ENCODE measurements around the gene PPM1K. TPM values are rescaled to one million over a fixed set of nuclear protein-coding genes. Genes with fewer than 3 reads are reported as not detected.

Gene PPM1K
- total RNA-seq, 1 donor from 2014 or later, result 22.8 TPM

DNA sequence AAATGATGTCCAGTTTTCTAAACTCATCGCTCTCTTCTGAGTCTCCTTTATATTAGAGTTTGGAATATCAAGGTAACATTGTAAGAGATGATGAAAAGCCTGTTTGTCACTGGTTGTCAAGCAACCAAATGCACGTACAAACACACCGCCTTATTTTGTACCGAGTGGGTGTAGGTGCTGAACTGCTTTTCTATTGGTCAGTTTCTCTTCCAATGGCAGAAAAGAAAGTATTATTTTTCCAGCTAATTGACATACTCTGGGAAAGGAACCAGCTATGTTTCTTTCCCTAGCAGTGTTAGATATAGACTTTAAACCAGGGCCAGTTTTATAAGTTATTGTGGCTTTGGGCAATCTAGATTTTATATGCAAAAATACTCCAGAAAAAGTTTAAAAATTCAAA is 6.6 kb upstream of the PPM1K start:
- DNase-seq (ENCODE audit: extremely low spot score in 2 of 2), result no peak
- Histone ChIP-seq H3K36me3 (no peaks in the 10 kb centered on the region), H3K9me3 (no peaks in the 10 kb centered on the region), H3K27me3 (no peaks in the 10 kb centered on the region), H3K4me1 (peaks cover 5% of the 10 kb centered on the region), H3K4me3 (no peak overlapping the region), H3K27ac (peak overlapping the region; percentile 64)
- intact Hi-C loops (cut with DNase I), result no loop called here
- TF ChIP-seq, protein P1, sequence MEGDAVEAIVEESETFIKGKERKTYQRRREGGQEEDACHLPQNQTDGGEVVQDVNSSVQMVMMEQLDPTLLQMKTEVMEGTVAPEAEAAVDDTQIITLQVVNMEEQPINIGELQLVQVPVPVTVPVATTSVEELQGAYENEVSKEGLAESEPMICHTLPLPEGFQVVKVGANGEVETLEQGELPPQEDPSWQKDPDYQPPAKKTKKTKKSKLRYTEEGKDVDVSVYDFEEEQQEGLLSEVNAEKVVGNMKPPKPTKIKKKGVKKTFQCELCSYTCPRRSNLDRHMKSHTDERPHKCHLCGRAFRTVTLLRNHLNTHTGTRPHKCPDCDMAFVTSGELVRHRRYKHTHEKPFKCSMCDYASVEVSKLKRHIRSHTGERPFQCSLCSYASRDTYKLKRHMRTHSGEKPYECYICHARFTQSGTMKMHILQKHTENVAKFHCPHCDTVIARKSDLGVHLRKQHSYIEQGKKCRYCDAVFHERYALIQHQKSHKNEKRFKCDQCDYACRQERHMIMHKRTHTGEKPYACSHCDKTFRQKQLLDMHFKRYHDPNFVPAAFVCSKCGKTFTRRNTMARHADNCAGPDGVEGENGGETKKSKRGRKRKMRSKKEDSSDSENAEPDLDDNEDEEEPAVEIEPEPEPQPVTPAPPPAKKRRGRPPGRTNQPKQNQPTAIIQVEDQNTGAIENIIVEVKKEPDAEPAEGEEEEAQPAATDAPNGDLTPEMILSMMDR (IDR thresholded peaks at IDR 0.05), result no peak
- TF ChIP-seq POLR2AphosphoS5 (IDR thresholded peaks at IDR 0.05; ENCODE audit: insufficient read depth in 1 of 2, low read depth in 1 of 2), result peak in 1 of 2 donors; percentile 67
- no peak for TF ChIP-seq POLR2A (IDR thresholded peaks at IDR 0.05)

DNA sequence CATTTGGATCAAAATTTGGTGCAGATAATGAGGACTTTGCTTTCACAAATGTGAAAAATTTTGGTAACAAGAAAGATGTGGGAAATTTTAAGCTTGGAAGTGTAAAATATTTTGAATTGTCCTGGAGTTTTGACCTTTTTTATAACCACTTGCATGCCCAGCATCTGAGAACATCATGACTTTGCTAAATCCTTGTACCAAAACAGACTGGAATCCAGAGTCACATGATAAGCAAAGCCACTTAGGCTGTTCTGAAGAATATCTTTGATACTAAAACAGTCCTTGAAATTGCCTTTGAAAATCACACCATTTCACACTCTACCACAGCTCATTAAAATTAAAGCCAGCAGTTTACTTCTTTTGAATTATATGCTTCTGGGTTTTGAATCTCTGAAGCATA is 2.5 kb upstream of the PPM1K start:
- Histone ChIP-seq H3K27me3 (no peaks in the 10 kb centered on the region), H3K9me3 (no peaks in the 10 kb centered on the region), H3K4me1 (peaks cover 25% of the 10 kb centered on the region), H3K27ac (peak overlapping the region; percentile 100), H3K4me3 (no peak overlapping the region), H3K36me3 (no peaks in the 10 kb centered on the region)
- DNase-seq (ENCODE audit: extremely low spot score in 2 of 2), result no peak
- intact Hi-C loops (cut with DNase I), result no loop called here
- TF ChIP-seq POLR2A (IDR thresholded peaks at IDR 0.05) (no peak), POLR2AphosphoS5 (IDR thresholded peaks at IDR 0.05; ENCODE audit: insufficient read depth in 1 of 2, low read depth in 1 of 2) (peak in 1 of 2 donors; percentile 32)

DNA sequence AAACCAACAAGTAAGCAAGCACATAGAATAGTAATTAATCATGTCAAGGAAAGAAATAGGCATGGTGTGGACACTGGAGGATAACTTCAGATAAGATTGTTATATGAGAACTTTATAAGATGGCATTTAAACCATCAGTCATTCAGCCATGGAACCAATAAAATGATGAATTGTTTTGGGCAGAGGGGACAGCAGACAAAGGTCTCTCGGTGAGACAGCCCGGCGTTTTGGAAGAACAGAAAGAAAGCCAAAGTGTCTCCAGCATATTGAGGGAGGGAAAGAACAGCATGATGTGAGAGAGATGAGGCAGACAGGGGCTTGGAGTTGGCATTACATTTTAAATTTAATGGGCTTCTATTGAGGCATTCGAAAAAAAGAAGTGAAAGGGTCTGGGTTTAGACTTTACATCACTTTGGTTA is 883 bp upstream of the PPM1K start:
- Histone ChIP-seq H3K27me3 (no peaks in the 10 kb centered on the region), H3K4me3 (peak overlapping the region; percentile 82 to 97), H3K27ac (peak overlapping the region; percentile 100), H3K4me1 (peaks cover 26% of the 10 kb centered on the region), H3K9me3 (no peaks in the 10 kb centered on the region), H3K36me3 (no peaks in the 10 kb centered on the region)
- intact Hi-C loops (cut with DNase I), result no loop called here
- no peak for TF ChIP-seq POLR2A (IDR thresholded peaks at IDR 0.05)
- TF ChIP-seq, protein P1 (IDR thresholded peaks at IDR 0.05), result no peak
- TF ChIP-seq POLR2AphosphoS5 (IDR thresholded peaks at IDR 0.05; ENCODE audit: insufficient read depth in 1 of 2, low read depth in 1 of 2), result no peak
- no peak for DNase-seq (ENCODE audit: extremely low spot score in 2 of 2)

DNA sequence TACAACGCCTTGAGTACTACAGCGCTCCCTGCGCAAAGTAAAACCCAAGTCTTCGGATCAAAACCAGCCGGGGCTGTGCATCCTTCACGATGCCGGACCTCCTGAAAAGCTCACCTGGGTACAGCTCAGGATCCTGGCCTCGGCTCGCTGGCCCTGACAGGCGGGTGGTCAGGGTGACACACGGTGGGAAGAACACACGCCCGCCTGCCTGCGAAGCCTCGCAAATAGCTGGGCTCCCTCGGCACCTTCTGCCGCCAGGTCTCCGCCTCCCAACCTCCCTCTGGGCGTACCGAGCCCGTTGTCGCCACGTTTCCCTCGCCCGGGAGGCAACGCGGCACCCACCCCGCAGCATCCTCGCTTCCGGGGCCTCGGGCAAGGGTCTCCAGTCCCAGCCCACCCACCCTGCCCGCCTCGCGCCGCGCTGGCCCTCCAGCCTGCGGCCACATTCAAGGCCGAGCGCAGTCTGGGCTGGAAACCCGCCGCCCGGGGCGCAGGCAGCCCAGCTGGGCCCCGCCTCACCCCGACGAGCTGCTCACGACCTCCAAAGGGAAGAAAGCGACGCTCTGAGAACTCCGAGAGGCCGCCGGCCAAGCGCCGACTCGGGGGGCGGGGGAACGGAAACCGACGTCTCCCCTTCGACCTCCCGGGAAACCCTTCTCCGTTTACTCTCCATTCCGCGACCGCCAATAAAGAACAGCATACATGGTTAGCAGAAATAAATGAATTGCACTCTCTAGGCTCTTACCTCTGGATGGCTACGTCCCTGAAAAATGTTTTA is 511 bp downstream of the PPM1K start:
- TF ChIP-seq POLR2AphosphoS5 (IDR thresholded peaks at IDR 0.05; ENCODE audit: insufficient read depth in 1 of 2, low read depth in 1 of 2), result peak in 1 of 2 donors; percentile 1
- TF ChIP-seq, protein P1 (IDR thresholded peaks at IDR 0.05), result no peak
- H3K4me3 ChIP-seq, result peak overlapping the region; percentile 82 to 97
- H3K27ac ChIP-seq, result peak overlapping the region; percentile 100
- intact Hi-C loops (cut with DNase I), result no loop called here
- no peaks in the 10 kb centered on the region for H3K9me3 ChIP-seq
- H3K36me3 ChIP-seq, result no peaks in the 10 kb centered on the region
- no peak for DNase-seq (ENCODE audit: extremely low spot score in 2 of 2)
- H3K4me1 ChIP-seq, result peaks cover 39% of the 10 kb centered on the region
- no peaks in the 10 kb centered on the region for H3K27me3 ChIP-seq

DNA sequence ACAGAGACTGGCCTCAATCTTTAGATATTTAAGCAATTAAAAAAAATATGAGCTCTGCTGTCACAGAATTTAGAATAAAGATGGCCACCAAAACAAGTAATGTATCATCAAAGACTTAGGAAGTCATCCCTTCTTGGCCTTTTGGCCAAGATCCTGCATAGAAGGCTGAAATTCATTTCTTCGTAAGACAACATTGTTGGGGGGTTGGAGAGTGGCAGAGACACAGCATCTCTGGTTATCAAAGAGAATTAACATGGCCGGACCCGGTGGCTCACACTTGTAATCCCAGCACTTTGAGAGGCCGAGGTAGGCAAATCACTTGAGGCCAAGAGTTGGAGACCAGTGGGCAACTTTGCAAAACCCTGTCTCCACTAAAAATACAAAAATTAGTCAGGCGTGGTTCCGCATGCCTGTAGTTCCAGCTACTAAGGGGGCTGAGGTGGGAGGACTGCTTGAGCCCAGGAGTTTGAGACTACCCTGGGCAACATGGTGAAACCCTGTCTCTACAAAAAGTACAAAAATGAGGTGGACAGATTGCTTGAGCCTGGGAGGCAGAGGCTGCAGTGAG is 4.0 kb downstream of the PPM1K start:
- DNase-seq (ENCODE audit: extremely low spot score in 2 of 2), result no peak
- intact Hi-C loops (cut with DNase I), result no loop called here
- Histone ChIP-seq H3K4me1 (peaks cover 55% of the 10 kb centered on the region), H3K27ac (peak overlapping the region; percentile 100), H3K4me3 (no peak overlapping the region), H3K27me3 (no peaks in the 10 kb centered on the region), H3K9me3 (no peaks in the 10 kb centered on the region), H3K36me3 (no peaks in the 10 kb centered on the region)
- no peak for TF ChIP-seq POLR2A (IDR thresholded peaks at IDR 0.05)
- no peak for TF ChIP-seq POLR2AphosphoS5 (IDR thresholded peaks at IDR 0.05; ENCODE audit: insufficient read depth in 1 of 2, low read depth in 1 of 2)
- TF ChIP-seq, protein P1 (IDR thresholded peaks at IDR 0.05), result no peak
